Measurements from ENCODE around the gene PPP1R9B.

DNA sequence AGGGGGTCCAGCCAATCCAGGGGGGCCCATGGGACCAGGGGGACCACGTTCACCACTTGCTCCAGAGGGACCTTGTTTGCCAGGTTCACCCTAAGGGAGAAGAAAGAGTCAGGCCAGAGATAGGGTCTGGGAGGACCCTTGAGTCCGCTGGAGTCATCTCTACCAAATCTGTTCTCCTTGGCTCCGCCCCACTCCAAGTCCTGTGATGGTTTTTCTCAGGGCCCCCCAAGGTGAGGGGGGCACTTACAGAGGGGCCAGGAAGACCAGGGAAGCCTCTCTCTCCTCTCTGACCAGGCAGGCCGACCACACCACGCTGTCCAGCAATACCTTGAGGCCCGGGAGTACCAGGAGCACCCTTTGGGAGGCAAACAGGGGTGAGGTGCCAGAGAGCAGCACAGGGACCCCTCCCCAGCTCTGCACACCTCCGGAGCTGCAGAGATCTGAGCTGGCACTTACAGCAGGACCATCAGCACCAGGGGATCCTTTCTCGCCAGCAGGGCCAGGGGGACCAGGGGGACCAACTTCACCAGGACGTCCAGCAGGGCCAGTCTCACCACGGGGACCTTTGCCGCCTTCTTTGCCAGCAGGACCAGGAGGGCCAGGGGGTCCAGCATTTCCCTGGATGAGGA, 38.6 kb upstream of the PPP1R9B start:
- no peak for TF ChIP-seq POLR2A (IDR thresholded peaks at IDR 0.05)
- no peak for TF ChIP-seq CTCF (IDR thresholded peaks at IDR 0.05)
